GM04503 (cell line): ENCODE data around the gene TRAPPC6A.
"Not testable (repeated sequence)": the region's sequence is repeated elsewhere in the genome, so short reads cannot be mapped to it uniquely, and the experiment has no call there.

Experiments
- DNase-seq: peaks from one replicate; pipeline ENCODE4 v3.0.0-alpha.2; 2012; ENCODE audit warnings: low read depth

Gene TRAPPC6A

DNA sequence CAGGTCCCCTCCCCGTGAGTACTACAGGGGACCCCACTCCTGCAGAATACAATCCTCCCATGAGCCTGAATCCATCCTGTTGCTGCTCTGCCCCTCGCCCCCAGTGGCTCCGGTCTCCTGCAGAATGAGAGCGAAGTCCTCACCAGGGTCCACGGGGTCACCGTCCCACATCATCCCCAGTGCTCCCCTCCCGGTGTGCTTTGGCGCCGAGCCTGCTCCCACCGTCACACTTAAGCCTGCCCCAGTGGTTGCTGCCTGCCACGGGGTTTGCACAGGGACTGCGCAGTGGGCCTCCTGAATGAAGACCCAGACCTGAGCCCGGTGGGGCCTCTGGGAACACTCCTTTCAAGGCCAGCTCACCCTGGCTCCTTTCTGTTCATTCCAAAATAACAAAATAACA, 47.8 kb downstream of the TRAPPC6A start:
- DNase-seq, result no peak

DNA sequence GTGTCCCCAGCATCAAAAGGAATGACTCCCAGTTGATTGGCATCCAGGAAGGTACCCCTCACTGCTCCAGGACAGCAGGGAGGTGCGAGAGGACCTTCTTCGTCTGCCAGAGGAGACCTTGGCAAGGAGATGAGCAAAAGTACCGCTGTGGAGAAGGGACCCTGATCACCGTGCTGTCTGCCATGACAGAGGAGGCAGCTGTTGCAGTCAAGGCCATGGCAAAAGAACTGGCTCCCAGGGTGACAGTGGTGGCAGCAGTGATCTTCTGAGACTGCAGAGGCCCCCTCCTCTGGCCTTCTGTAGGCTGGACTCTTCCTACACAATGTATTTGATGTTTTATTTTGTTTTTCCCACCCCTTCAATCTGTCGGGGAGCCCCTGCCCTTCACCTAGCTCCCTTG, 49.2 kb downstream of the TRAPPC6A start:
- no peak for DNase-seq

DNA sequence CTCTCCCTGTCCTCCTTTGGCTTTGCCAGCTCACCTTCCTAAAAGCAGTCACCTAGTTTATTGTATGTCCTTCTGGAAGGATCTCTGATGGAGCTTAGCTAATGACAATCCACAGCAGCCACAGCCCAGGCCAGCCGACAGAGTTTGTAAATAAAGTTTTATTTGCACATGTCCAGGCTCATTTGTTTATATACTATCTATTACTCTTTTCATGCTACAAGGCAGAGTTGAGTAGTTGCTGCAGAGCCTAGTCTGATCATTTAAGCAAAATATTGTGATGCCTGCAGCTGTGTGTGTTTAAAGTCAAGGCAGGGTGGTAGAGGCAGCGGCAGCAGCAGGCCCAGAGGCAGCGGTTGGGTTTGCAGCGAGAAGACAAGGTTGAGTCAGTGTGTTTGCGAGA, 49.9 kb downstream of the TRAPPC6A start:
- DNase-seq, result no peak

DNA sequence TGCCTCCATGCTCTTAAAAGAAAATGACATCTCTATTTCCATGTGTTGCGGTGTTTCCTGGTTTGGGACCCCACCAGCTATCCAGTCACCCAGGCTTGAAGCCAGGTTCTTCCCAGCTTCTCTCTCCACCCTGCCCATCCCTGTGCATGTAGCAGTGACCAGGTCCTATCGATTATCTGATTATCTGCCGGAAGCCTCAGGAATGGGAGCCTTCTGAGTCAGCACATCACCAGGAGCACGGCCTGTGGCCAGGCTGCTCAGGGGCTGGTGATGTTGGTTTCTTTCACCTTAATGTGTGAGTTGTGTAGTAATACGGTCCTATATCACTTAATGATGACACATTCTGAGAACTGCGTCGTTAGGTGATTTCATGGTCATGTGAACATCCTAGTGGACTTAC, 51.4 kb downstream of the TRAPPC6A start:
- no peak for DNase-seq

DNA sequence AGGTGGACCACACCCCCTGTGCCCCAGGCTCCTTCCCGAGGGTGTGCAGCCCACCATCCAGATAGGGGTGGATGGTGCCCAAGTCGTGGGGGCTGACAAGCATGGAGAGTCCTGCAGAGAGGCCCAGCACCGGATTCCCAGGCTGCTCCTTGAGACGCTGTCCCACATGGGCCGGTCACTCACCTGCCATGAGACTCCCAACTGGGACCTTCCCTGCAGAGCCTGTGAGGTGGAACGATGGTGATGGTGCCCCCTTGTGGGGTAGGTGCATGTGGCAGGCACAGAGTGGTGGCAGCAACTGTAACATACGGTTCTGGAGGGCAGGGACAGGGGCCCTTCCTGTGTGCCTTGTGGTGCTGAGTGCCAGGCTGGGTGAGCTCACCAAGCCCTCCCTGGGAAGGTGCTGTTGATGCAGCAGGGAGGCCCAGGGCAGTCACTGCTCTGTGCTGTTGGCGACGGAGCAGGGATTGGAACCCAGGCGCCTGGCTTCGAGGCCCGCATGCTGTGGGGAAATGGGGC, 52.0 kb downstream of the TRAPPC6A start:
- peak; percentile 3 for DNase-seq

DNA sequence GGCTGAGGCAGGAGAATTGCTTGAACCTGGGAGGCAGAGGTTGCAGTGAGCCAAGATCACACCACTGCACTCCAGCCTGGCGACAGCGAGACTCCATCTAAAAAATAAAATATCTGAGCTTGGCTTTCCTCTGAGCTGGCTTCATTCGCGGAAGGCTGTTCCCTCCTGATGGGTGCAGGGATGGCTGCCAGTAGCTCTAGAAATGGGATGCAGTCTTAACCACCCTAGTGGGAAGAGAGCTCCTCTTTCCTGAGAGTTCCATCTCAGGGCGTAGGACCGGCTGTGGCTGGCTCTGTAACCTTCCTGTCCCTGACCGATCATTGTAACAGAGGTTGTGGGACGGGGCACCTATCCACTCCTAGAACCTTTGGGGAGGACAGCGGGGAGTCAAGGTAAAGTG, 52.7 kb downstream of the TRAPPC6A start:
- no peak for DNase-seq

DNA sequence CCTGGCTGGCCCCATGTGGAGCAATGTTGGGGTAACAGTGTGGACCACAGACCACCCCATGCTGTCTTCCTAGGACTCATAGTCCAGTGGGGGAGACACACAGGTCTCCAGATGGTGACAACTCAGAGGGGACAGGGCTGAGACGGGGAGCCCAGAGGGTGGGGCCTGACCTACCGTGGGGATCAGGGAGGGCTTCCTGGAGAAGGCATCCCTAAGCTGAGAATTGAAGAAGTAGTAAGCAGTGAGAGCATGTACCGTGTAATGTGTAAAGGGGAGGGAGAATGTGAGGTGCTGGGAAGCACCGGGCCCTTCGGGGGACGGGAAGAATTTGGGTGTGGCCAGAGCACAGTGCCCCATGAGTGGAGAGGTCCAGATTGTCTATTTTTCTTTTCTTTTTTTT, 54.0 kb downstream of the TRAPPC6A start:
- no peak for DNase-seq

DNA sequence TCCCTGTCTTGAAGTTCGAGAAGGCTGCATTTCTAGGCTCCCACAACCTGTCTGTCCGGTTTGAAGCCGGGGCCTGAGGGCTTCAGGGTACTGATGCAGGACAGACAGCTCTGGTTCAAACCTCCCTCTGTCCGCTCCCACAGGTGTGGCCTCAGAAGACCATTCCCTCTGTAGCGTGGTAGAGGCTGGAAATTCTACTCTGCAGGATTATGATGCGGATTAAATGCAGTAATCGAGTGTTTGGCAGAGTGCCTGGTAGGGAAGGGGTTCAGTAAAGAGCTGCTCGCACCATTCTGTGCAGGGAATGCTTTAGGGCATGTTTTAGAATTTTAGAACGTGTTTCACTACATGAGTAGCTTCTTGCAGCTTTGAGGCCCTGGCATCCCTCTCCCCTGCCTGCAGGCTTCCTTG, 54.6 kb downstream of the TRAPPC6A start:
- no peak for DNase-seq

DNA sequence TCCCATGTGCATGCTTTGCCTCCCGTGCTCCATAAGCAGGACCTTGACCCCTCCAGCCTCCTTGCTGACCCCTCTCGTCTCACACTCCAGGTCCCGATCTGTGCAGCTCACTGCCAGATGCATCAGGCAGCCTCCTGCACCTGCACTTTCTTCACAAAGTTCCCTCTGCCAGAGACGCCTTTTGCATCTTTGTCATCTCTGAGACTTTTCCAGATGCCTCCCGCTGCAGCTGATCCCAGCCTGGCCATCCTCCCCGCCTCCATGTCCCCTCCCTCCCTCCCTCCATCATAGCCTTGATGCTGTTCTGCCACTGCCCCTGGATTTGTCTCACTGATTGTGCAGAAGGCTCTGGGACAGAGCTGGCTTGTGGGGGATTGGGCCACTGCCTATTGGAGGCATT, 55.2 kb downstream of the TRAPPC6A start:
- no peak for DNase-seq

DNA sequence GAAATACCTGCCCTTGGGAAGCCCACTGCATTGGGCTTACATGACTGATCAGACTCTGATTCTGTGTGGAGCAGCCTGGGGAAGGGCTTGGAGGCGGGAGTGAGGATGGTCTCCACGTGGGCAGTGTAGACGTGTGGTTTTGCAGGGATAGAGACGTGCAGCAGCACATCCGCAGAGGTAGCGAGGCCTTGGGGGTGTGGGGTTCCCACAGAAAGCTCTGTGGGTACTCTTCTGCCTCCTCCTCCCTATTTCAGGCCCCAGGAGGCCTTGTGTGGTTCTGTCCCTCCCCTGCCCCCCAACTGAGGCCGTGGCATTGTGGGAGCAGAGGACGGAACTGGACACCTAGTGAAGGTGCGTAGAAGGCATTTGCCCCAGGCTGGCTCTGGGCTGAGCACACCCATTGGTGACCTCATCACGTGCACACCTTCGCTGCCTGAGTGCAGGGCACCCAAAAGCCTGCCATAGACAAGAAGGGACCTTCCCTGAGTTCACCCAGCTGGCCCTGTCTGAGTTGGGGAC, 56.2 kb downstream of the TRAPPC6A start:
- DNase-seq, result no peak

DNA sequence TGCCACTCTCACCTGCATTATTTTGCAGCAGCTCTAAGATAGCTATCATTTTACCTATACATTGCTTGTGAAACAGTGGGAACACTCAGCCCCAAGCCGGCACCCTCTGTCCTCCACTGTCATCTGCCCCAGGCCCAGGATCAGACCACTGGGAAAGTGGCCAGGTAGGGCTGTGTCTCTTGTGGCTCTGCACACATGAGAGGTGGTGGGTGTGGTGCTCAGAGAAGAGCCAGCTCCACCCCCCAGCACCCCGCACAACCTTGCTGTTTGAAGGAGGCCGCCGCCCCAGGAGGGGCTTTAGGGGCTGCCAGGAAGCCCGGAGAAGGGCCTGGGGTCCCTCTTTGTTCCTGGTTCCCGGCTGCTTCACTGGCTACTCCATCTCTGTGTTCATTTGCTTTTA, 58.5 kb downstream of the TRAPPC6A start:
- DNase-seq, result no peak

DNA sequence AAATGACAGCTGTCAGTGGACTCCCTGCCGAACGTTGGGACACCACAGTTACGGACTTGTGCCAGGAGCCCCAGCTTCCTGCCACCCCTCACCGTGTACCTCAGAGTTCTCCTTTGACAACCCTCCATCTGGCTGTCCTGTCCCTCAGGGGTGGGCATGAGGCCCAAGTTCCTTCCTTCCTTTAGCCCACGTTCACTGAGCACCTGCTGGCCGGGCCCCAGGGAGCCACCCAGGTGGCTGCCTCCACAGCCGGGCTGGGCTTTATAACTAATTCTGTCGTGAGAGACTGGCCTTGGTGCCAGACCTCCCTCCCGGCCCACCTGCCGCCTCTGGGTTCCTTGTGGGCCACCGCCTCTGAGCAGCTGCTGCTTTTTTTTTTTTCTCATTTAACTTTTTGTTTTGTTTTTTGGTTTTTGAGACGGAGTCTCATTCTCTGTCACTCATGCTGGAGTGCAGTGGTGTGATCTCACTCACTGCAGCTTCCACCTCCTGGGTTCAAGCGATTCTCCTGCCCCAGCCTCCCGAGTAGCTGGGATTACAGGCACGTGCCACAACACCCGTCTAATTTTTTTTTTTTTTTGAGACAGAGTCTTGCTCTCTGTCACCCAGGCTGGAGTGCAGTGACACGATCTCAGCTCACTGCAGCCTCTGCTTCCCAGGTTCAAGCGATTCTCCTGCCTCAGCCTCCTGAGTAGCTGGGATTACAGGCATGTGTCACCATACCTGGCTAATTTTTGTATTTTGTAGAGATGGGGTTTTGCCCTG, 59.3 kb downstream of the TRAPPC6A start:
- DNase-seq, result not testable (repeated sequence)

DNA sequence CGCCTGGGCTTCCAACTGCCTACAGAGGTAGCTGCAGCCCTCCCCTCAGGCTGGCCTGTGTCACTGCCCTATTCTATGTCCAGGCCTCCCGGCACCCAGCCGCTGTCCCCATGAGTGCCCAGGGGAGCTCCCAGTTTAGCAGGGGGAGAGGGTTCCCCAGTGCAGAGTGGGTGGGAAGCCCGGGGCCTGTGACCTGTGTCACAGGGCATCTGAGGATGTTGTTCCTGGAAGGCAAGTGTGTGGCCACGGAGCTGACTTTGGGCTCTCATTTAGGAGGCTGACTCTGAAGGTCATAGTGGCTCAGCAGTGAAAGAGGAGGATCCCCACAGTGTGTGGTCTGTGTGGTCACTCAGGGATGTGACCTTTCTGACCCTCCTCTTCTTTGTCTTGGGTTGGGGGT, 59.9 kb downstream of the TRAPPC6A start:
- DNase-seq, result no peak

DNA sequence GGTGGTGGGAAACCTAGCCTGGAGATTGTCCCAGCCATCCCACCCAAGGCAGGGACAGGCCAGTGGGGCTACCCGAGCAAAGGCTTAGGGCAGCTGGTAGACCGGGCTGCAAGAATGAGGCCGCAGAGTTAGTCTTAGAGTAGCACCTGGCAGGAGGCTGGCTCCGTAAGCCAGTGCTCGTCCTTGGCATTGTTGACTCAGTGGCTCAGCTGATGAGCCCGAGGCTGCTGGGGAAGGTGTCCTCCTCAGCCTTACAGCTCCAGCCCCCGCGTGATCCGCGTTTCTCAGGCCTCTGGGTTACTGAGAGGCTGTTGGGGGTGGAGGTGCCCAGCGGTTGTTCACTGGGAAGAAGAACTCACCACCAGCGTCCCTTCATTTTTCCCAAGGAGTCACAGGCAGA, 60.4 kb downstream of the TRAPPC6A start:
- no peak for DNase-seq

DNA sequence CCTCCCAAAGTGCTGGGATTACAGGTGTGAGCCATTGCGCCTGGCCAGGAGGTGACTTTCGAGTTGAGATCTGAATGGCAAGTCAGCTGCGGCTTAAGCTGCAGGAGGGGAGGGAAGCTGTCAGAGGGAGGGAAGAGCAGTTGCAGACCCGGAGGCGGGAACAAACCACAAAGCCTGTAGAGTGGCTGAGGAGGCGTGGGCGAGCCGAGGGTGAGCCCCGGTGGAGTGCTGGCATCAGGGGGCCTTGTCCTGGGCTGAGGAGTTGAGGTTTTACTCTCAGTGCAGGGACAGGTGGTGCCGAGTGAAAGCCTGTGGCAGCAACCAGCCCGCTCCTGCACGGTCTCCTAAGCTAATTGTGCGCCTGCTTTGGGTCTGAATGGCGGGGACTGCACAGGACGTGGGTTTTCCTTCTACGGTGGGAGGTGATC, 60.9 kb downstream of the TRAPPC6A start:
- no peak for DNase-seq

DNA sequence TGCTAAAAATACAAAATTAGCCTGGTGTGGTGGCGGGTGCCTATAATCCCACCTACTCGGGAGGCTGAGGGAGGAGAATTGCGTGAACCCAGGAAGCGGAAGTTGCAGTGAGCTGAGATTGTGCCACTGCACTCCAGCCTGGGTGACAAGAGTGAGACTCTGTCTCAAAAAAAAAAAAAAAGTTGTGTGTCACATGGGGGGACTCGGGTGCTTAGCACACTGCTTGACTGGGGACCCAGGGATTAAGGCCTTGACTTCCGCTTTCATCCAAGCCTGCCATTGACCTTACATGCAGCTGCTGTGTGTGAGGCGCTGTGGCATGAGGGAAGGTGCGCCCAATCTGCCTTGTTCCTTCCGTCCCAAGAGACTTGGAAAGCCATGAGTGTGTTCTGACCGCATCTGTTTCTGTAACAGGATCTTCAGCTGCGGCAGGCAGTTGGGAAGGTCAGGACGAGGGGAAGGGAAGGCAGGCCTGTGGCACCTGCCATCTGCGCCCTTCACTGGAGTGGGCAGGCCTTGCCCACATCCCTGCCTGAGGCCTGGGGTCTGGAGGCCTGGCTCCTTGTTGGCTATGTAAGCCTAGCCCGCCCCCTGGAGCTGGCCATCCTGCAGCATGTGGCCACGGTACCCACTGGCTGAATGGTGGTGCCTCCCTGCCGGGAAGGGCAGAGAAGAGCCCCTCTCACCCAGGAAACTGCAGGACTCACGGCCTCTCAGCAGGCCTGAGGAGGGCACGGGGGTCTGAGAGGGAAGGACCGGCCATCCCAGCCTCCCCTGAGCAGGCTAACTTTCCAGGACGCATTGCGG, 62.0 kb downstream of the TRAPPC6A start:
- DNase-seq, result no peak

DNA sequence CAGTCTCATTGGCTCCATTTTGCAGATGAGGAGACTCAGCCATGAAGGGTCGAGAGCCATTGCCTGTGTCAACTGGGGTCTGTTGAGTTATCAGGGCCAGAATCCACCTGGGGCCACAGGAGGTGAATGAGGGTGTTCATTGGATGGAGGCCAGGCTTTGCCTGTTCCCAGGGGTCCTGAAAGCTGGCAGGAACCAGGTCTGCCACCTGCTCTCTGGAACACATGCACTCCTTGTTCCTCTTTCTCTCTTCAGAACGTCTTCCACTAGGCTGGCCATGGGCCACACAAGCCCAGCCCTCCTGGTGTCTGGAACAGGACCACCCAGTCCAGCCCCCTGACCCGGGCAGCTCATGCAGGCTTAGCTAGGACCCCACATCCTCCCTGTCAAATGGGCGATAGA, 63.9 kb downstream of the TRAPPC6A start:
- no peak for DNase-seq

DNA sequence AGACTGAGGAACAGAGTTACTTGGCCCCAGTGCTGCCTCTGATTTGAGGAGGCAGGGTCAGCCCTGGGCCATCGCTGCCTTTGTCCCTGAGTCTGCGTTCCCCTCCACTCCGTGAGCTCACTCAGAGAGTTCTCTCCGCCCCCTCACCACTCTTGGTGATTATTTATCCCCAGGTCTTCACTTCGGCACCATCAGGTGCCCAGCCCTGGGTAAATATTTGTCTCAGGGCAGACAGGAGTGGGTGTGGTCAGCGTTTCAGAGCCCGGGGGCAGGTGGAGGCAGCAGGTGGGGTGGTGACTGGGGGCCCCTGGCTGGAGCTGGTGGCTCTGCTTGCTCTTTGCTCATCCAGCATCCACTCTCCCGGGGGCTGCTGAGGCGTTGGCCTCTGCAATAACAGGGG, 64.4 kb downstream of the TRAPPC6A start:
- DNase-seq, result no peak
